Measurements from ENCODE around the gene CEP112.

DNA sequence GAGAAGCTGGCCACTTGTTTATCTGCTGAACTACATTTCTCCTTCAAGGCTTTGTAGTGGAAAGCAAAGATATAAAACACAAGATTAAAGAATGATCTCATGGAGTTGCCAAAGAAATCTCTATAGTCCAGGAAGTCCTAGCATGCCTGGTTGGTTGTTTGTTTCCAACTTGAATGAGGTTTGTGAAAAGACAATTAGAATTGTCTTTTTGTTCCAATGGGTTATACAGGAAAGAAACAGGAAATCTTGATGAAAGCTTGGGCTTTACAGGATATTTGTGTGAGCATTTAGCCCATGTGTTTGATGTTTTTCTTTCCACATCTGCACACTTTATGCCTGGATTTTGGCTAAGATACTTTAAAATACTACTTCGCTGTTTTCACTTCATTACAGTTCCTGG, 273.4 kb downstream of the CEP112 start:
- no peak for TF ChIP-seq EZH2phosphoT487 (conservative IDR thresholded peaks at IDR 0.05; ENCODE audit: low read length)
- TF ChIP-seq, protein P1, sequence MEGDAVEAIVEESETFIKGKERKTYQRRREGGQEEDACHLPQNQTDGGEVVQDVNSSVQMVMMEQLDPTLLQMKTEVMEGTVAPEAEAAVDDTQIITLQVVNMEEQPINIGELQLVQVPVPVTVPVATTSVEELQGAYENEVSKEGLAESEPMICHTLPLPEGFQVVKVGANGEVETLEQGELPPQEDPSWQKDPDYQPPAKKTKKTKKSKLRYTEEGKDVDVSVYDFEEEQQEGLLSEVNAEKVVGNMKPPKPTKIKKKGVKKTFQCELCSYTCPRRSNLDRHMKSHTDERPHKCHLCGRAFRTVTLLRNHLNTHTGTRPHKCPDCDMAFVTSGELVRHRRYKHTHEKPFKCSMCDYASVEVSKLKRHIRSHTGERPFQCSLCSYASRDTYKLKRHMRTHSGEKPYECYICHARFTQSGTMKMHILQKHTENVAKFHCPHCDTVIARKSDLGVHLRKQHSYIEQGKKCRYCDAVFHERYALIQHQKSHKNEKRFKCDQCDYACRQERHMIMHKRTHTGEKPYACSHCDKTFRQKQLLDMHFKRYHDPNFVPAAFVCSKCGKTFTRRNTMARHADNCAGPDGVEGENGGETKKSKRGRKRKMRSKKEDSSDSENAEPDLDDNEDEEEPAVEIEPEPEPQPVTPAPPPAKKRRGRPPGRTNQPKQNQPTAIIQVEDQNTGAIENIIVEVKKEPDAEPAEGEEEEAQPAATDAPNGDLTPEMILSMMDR (IDR thresholded peaks at IDR 0.05; ENCODE audit: insufficient read depth, low read length, poor library complexity, severe bottlenecking): no peak

Data from SU-DHL-6 (cell line).